HepG2 (cell line): Measurements from ENCODE around the gene ASAP2. TPM values are rescaled to one million over a fixed set of nuclear protein-coding genes. Genes with fewer than 3 reads are reported as not detected.

Experiments
- ARNTL ChIP-seq: sonication (generic); formaldehyde crosslinking; IDR thresholded peaks from 2 replicates; pipeline ENCODE4 v1.4.0; 2020; ENCODE audit warnings: mild to moderate bottlenecking, missing genetic modification reagents
- BHLHE40 ChIP-seq: IDR thresholded peaks from 2 replicates; pipeline ENCODE4 v1.6.1; 2011; ENCODE audit warnings: low read length, improper control_type of control experiment
- GABPA ChIP-seq, 2 experiments: IDR thresholded peaks; 2 replicates each; pipeline ENCODE4 v1.6.1; 2011 to 2016; ENCODE audit warnings: low read depth in 2 of 2, low read length in 1 of 2, missing biosample characterization in 1 of 2, missing genetic modification characterization in 1 of 2
- HDAC6 ChIP-seq: fragments of 200-600 bp; sonication (generic); IDR thresholded peaks from 2 replicates; pipeline ENCODE4 v1.7.0; 2017; ENCODE audit warnings: mild to moderate bottlenecking, antibody characterized with exemption, low read length, low read depth
- HNRNPK ChIP-seq: fragments of 200-400 bp; formaldehyde crosslinking; IDR thresholded peaks from 2 replicates; pipeline ENCODE4 v1.6.1; 2018; ENCODE audit warnings: low read length, low read depth, moderate library complexity, mild to moderate bottlenecking; ENCODE audit not compliant: poor library complexity, severe bottlenecking
- HOXA7 ChIP-seq: sonication (generic); formaldehyde crosslinking; IDR thresholded peaks from 2 replicates; pipeline ENCODE4 v1.8.1; 2022; ENCODE audit warnings: mild to moderate bottlenecking, missing genetic modification reagents, moderate library complexity
- IKZF4 ChIP-seq: sonication (generic); formaldehyde crosslinking; IDR thresholded peaks from 2 replicates; pipeline ENCODE4 v1.5.1; 2020; ENCODE audit warnings: borderline replicate concordance, mild to moderate bottlenecking, low read depth, missing genetic modification reagents; ENCODE audit errors: not compliant biosample characterization
- KDM3A ChIP-seq: IDR thresholded peaks from 2 replicates; pipeline ENCODE4 v1.6.1; 2018; ENCODE audit warnings: low read depth, missing compliant biosample characterization
- NCOA5 ChIP-seq: sonication (generic); formaldehyde crosslinking; IDR thresholded peaks from 2 replicates; pipeline ENCODE4 v1.4.0; 2020; ENCODE audit warnings: missing genetic modification reagents
- RAD51 ChIP-seq: fragments of 450-650 bp; IDR thresholded peaks from 2 replicates; pipeline ENCODE4 v1.6.1; 2016; ENCODE audit warnings: borderline replicate concordance
- RBM22 ChIP-seq: fragments of 200-400 bp; formaldehyde crosslinking; optimal IDR thresholded peaks from 2 replicates; pipeline ENCODE3; 2017; ENCODE audit warnings: mild to moderate bottlenecking, low read length, moderate library complexity
- SIN3A ChIP-seq: IDR thresholded peaks from 2 replicates; pipeline ENCODE4 v1.6.1; 2011; ENCODE audit warnings: low read depth, mild to moderate bottlenecking, control low read depth, low read length, borderline replicate concordance
- SOX6 ChIP-seq, 2 experiments: fragments of 450-650 bp in 1 of 2; sonication (generic) in 1 of 2; formaldehyde crosslinking in 1 of 2; IDR thresholded peaks; 2 replicates each; pipeline versions ENCODE4 v1.4.0 to v1.6.1; 2017 to 2020; ENCODE audit warnings: antibody characterized with exemption in 1 of 2, mild to moderate bottlenecking in 1 of 2, missing genetic modification reagents in 1 of 2
- SPEN ChIP-seq: sonication (generic); formaldehyde crosslinking; IDR thresholded peaks from 2 replicates; pipeline ENCODE4 v1.5.1; 2020; ENCODE audit warnings: low read depth, mild to moderate bottlenecking, missing genetic modification reagents
- ZBTB7B ChIP-seq: sonication (generic); formaldehyde crosslinking; IDR thresholded peaks from 2 replicates; pipeline ENCODE4 v1.4.0; 2020; ENCODE audit warnings: missing genetic modification reagents
- ZNF232 ChIP-seq: sonication (generic); formaldehyde crosslinking; IDR thresholded peaks from 2 replicates; pipeline ENCODE4 v1.4.0; 2020; ENCODE audit warnings: missing genetic modification reagents, borderline replicate concordance
- ZNF615 ChIP-seq: sonication (generic); formaldehyde crosslinking; IDR thresholded peaks from 2 replicates; pipeline ENCODE4 v1.5.0; 2020; ENCODE audit warnings: mild to moderate bottlenecking, missing genetic modification reagents, borderline replicate concordance
- ZNF777 ChIP-seq: sonication (generic); formaldehyde crosslinking; IDR thresholded peaks from 2 replicates; pipeline ENCODE4 v1.4.0; 2020; ENCODE audit warnings: missing genetic modification reagents
- ZNF839 ChIP-seq: sonication (generic); formaldehyde crosslinking; IDR thresholded peaks from 2 replicates; pipeline ENCODE4 v1.4.0; 2020; ENCODE audit warnings: missing genetic modification reagents, mild to moderate bottlenecking, borderline replicate concordance
- ZSCAN21 ChIP-seq: sonication (generic); formaldehyde crosslinking; IDR thresholded peaks from 2 replicates; pipeline ENCODE4 v1.8.0; 2022; ENCODE audit warnings: mild to moderate bottlenecking, missing genetic modification reagents, moderate library complexity, borderline replicate concordance
- polyA plus RNA-seq, 8 experiments: library from polyadenylated mRNA; depleted of rRNA in 3 of 8; stranded (reverse) in 7 of 8; unstranded in 1 of 8; fragments of >200 nt; fragmentation: Illumina TruSeq in 4 of 8; extraction: Trizol in 4 of 8; gene quantifications; 2 replicates each; pipeline versions ENCODE4 v1.2.1 to v1.2.3, GENCODE V29; 2011 to 2016; ENCODE audit warnings: low read depth in 4 of 8, missing spikeins in 1 of 8, mixed read lengths in 1 of 8; ENCODE audit not compliant: insufficient read depth in 1 of 8
- total RNA-seq, 5 experiments: library from RNA; depleted of rRNA; stranded (reverse); fragments of >200 nt; fragmentation: Illumina TruSeq; extraction: Trizol; gene quantifications; 2 replicates each; pipeline ENCODE4 v1.2.3, GENCODE V29; 2016; ENCODE audit warnings: low read depth in 1 of 5
- TF ChIP-seq, protein P1 (sequence below): sonication (generic); formaldehyde crosslinking; conservative IDR thresholded peaks from 2 replicates; pipeline ENCODE4 v1.8.0; 2022; ENCODE audit warnings: mild to moderate bottlenecking, moderate library complexity, missing genetic modification reagents
- TF ChIP-seq, protein P2 (sequence below): sonication (generic); formaldehyde crosslinking; IDR thresholded peaks from 2 replicates; pipeline ENCODE4 v1.5.0; 2020; ENCODE audit warnings: mild to moderate bottlenecking, missing genetic modification reagents

The ASAP2 gene
- total and polyA plus RNA-seq, 2 of the 13 experiments (the other 11 are each of a cell fraction or from before 2014, with no cell fraction given) = 7.3 to 22.3 TPM

DNA sequence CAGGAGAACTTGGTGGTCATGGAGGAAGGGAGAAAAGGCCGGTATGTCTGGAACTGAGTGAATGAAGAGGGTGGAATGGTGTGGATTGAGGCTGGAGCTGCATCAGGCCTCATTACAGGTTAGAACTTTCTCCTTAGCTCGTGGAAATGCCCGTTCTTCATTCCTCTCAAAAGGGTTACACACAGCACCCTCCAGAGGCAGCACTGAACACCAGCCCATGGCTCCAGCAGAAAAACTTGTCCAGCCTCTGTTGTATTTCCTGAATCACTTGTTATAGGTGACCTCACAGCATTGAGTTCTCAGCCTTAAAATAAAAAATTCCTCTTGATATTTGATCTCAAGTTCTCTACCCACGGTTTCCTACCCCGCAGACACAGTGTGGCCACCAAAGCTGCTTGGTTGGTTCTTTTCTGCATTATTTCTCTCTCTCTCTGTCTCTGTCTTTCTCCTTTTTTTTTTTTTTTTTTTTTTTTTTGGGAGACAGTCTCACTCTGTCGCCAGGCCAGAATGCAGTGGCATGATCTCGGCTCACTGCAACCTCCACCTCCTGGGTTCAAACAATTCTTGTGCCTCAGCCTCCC, 127.1 kb downstream of the ASAP2 start (continued):
- TF ChIP-seq ZSCAN21 (CRISPR knock-in tag) (no peak), KDM3A (no peak), SPEN (CRISPR knock-in tag) (peak; percentile 57; the same call in 1 of the 2 replicates), GABPA (IDR thresholded peaks at IDR 0.05; ENCODE audit: low read depth, low read length) (no peak), GABPA (CRISPR knock-in tag; IDR thresholded peaks at IDR 0.05; ENCODE audit: low read depth) (no peak), ZNF615 (CRISPR knock-in tag) (no peak), ZNF777 (CRISPR knock-in tag) (no peak), HDAC6 (no peak), IKZF4 (CRISPR knock-in tag) (no peak), RAD51 (no peak), ZNF839 (CRISPR knock-in tag) (no peak), HNRNPK (no peak), ARNTL (no peak), ZBTB7B (CRISPR knock-in tag) (no peak), SOX6 (IDR thresholded peaks at IDR 0.05) (no peak), SOX6 (CRISPR knock-in tag; IDR thresholded peaks at IDR 0.05) (peak; percentile 33; the same call in 1 of the 2 replicates), ZNF232 (CRISPR knock-in tag) (0 out of 2 replicates have a peak, but pooled peaks have one; percentile 37), HOXA7 (CRISPR knock-in tag) (no peak), BHLHE40 (no peak), RBM22 (peak; percentile 20), NCOA5 (CRISPR knock-in tag) (no peak), SIN3A (no peak)
- TF ChIP-seq, protein P1, sequence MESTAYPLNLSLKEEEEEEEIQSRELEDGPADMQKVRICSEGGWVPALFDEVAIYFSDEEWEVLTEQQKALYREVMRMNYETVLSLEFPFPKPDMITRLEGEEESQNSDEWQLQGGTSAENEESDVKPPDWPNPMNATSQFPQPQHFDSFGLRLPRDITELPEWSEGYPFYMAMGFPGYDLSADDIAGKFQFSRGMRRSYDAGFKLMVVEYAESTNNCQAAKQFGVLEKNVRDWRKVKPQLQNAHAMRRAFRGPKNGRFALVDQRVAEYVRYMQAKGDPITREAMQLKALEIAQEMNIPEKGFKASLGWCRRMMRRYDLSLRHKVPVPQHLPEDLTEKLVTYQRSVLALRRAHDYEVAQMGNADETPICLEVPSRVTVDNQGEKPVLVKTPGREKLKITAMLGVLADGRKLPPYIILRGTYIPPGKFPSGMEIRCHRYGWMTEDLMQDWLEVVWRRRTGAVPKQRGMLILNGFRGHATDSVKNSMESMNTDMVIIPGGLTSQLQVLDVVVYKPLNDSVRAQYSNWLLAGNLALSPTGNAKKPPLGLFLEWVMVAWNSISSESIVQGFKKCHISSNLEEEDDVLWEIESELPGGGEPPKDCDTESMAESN (CRISPR knock-in tag) = no peak
- TF ChIP-seq, protein P2, sequence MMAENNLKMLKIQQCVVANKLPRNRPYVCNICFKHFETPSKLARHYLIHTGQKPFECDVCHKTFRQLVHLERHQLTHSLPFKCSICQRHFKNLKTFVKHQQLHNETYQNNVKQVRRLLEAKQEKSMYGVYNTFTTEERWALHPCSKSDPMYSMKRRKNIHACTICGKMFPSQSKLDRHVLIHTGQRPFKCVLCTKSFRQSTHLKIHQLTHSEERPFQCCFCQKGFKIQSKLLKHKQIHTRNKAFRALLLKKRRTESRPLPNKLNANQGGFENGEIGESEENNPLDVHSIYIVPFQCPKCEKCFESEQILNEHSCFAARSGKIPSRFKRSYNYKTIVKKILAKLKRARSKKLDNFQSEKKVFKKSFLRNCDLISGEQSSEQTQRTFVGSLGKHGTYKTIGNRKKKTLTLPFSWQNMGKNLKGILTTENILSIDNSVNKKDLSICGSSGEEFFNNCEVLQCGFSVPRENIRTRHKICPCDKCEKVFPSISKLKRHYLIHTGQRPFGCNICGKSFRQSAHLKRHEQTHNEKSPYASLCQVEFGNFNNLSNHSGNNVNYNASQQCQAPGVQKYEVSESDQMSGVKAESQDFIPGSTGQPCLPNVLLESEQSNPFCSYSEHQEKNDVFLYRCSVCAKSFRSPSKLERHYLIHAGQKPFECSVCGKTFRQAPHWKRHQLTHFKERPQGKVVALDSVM (CRISPR knock-in tag) = no peak
